ENCODE measurements around the gene COPZ1.

Gene COPZ1

GRCh38 chr12:54379398-54380201 is 54.7 kb downstream of the COPZ1 start:
- peak; percentile 67 for DNase-seq

DNA sequence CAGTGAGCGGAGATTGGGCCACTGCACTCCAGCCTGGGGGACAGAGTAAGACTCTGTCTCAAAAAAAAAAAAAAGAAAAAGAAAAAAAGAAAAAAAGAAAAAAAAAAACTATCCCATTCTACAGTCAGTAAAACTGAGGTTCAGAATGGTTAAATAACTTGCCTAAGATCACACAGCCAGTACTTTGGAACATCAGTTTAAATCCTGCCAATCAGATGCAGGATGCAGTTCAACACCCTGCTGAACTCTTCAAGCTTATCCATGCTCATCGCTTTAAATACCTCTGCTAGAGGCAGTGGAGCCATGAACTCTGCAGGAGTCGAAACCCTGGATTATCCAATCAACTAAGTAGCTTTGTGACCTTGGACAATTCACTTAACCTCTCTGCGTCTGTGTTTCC is 56.2 kb downstream of the COPZ1 start:
- DNase-seq: no peak

DNA sequence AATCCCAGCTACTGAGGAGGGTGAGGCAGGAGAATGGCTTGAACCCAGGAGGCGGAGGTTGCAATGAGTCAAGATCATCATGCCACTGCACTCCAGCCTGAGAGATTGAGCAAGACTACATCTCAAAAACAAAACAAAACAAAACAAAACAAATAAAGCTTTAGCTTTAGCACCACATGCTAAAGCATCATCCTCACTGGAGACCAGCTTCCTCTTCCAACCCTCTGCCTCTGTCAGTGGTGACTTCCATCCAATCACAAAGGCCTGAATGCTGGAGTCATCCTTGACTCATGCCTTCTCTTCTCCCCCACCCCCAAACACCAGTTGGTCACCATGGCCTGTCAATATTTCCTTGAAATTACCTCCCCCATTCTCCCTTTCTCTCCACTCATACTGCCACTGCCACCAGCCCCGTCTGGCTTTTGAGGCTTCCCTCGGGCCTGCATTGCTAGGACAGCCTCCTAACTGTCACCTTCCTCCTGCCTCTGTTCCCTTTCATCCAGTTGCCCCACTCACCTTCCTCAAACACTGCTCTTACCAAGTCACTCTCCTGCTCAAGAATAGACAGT is 58.2 kb downstream of the COPZ1 start:
- DNase-seq: no peak

- no peak for DNase-seq
Measured at GRCh38 chr12:54384591-54385041, 59.7 kb downstream of the COPZ1 start, which contains the start of gene ZNF385A. TSS of gene ZNF385A (minus strand) at chr12:54384733. CDS start at chr12:54384514, 219 bp downstream.

DNA sequence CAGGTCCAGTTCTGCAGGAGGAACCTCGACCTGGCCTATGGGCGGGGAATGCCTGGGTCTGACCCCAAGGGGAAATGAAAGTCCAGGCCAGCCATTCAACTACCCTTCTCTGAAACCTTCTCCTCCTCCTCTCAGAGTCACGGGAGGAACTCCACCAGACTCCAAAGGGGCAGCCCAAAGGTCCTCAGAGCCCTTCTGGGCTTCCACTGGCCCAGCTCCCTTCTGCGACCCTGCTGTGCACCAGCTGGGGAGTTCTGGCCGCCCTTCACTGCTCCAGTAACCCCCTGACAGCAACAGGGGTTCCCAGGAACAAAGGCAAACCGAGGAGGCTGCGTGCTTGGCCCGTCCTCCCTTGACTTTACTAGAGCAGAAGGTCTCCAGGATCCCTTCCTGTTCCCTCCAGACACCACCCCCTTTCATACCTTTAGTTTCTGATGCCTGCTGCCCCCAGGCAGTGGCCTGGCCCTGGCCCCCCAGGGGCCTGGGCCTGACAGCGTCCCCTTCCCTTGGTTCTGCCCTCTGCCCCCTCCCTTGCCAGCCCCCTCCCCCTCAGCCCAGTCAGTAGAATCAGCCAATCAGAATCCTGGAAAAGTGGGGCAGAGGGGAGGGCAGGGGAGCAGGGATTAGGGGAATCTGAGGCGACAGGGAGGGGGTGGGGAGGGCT is 60.5 kb downstream of the COPZ1 start:
- no peak for DNase-seq

DNA sequence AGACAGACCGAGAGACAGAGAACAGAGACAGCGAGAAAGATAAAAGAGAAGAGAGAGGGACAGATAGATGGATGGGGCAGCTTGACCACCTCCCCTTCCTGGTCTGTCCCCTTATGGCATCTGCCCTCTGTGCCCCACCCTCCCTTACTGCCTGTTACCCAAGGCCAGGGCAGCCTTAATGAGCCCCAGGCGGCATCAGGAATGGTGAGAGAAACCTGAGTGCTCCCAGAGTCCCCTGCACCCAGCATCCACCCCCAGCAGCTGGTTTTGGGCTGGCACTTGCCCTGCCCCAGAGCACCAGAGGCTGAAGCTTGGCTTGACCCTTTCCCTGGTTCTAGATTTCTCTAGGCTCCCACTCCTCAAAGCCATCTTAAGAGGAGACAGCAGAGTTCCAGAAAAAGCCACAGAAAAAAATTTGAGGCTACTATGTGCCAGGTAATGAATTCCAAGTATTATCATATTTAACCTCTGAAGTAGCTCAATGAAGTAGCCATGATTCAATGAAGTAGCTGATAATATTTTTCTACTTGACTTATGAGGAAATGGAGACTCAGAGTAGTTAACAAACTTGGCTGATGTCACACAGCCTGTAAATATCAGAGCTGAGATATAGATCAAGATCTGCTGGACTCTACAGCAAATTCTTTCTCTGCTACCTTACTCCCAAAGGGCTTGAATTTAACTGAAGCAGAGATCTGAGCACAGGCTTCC is 61.6 kb downstream of the COPZ1 start:
- no peak for DNase-seq

DNA sequence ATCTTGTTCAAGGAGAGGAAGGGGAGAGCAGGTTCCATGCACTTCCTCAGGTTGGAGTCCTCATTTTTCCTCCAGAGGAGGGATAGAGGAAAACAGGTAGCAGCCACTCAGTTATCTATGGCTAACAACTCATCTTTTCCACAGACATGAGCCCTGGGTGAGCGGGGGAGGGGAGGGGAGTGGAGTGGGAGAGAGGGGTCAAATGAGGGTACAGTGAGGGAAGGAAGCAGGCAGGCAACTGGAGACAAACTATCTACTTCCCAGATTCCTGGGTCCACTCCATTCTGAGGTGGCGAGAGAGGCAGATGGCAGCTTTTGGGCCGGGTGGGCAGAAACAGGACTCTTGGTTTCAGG is 62.2 kb downstream of the COPZ1 start:
- no peak for DNase-seq

DNA sequence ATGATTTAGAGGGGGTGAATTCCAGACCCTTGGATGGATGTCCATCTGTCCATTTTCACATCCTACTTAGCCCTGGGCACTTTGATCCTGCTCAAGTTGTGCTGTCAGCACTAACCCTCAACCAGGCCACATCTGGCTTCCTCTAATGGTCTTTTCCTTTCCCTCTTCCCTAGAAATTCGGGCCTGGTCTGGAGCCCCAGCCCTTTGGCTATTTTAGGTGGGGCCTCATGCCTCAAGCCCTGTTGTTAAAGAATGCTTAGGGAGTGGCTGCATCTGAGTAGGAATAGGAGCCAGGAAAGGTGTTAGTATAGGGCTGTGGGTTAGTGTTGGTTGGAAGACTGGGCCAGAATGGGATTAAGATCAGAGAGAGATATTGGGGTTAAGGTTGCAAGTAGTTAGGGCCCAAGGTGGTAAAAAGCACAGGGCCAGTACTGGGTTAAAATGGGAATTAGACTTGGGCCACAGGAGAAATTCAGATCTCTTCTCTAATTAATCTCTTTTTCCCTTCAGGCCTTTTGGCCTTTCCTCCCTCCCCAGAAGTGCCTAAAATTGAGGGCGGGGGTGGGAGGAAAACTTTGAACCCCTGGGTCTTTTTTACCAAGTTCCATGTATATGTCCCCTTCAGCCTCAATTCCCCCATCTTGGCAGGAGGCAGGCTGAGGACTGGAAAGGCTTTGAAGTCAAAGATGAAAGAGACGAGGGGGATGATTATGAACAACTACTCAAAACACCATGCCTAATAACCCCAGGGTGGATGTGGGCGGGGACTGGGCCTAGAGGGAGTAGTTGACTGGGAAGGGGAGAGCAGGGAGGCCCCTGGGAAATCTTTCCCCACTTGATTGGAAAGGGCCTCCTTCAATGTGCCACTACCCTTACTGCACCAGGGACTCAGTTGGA is 63.6 kb downstream of the COPZ1 start:
- DNase-seq: no peak

DNA sequence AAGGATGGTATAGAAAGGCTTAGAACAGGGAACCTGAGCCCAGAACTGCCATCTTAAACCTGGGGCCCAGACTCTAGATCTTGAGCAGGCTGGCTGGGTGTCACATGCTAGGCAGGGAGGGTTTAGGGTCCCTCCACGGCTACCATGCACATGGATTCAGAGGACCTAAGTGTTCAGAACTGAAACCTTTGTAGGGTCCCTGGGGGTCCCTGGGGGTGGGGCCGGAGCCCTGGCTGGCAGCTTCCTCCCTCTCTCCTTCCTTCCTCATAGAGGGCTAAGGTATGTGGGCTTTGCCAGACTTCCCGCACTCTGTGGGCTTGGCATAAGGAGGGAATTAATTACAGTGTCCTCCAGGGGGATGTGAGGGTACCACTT is 64.2 kb downstream of the COPZ1 start:
- DNase-seq: no peak

- no peak for DNase-seq
Measured at GRCh38 chr12:54389607-54390175, 64.8 kb downstream of the COPZ1 start.

GRCh38 chr12:54390176-54390667 is 65.3 kb downstream of the COPZ1 start:
- DNase-seq: peak; percentile 51

- peak; percentile 86 for DNase-seq
Measured at GRCh38 chr12:54390668-54391551, 66.0 kb downstream of the COPZ1 start.

- peak; percentile 82 for DNase-seq
Measured at GRCh38 chr12:54392485-54393206, 67.7 kb downstream of the COPZ1 start.

GRCh38 chr12:54393207-54393609 is 68.3 kb downstream of the COPZ1 start:
- DNase-seq: peak; percentile 94

DNA sequence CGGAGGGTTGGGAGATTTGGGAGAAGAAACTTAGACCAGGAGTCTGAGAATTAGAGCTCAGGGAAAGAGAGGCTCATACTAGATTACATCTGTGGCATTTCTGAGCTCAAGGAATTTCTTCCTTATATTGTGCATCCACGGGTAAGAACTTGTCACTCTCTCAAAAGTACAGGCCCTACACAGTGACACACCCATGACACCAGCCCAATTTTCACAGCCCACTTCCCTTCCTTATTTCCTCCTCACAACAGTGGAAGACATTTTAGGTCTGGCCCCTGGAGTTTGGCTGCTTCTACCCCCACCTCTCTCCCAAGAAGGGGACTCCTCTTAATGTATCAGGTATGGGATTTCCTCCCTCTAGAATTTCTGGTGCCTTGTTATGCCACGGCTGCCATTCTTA is 68.8 kb downstream of the COPZ1 start:
- DNase-seq: no peak

GRCh38 chr12:54394281-54394719 is 69.4 kb downstream of the COPZ1 start:
- peak; percentile 75 for DNase-seq

GRCh38 chr12:54394986-54395385 is 70.1 kb downstream of the COPZ1 start:
- DNase-seq: no peak

DNA sequence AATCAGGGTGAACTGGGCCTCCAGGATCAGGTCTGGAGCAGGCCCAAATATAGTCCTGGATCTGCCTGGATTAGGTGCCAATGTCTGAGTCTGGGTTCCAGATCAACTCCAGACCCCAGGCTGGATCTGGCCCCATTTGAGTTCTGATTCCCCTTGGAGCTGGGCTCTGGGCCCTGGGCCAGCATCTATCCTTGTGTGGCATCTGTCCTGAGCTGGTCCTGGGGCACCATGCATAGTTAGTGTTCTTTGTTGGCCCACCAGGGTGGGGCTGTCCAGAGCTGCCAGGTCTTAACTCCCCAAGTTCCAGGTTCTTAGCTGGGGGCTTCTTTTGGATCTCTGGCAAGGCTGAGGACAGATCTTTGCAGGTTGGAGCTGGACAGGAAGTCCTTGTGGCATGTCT is 70.6 kb downstream of the COPZ1 start:
- DNase-seq: no peak

DNA sequence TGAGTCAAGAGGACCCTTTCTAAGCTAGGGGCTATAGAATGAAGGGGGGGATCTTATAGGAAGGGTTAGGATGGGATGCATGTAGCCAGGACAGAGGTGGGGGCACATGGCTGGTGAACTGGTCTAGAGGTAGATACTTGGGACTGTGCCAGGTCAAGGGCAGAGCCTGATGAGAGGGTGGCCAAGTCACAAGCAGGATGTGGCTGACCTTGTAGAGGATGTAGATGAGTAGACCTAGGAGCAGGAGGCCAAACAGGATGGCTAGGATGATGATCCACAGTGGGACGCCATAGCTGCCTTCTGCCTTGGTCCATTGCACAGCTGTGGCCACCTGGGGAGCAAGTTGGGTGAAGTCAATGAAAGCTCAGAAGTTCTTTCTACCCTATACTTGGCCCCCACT is 72.2 kb downstream of the COPZ1 start:
- DNase-seq: no peak

DNA sequence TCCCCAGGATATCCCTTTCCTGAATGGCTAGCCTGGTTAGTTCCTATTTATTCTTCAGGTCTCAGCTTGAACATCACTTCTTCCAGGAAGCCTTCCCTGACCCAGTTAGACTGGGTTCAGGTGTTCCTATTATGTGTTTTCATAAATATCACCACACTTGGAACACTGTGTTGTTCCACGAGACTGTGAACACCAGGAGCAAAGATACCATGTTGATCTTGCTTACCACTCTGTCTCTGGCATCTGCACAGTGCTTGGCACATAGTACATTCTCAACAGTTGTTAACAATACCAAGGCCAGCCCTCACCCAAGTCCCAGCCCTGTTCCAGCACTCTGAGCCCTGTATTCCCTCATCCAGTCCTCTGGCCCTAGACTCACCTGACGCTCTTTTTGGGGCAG is 73.3 kb downstream of the COPZ1 start:
- DNase-seq: no peak
